CD4-positive, alpha-beta T cell (primary cell): ENCODE results near the gene UGT1A6. TPM values are rescaled to one million over a fixed set of nuclear protein-coding genes. Genes with fewer than 3 reads are reported as not detected.

Experiments
- ATAC-seq: fragments of 200-7000 bp; cut with Tn5 transposase; one replicate; pipeline ENCODE4 v1.10.0; 2022; ENCODE audit warnings: mild to moderate bottlenecking; ENCODE audit not compliant: poor library complexity
- CTCF ChIA-PET: fragments of 350-600 bp; sonication (Branson Sonifier 250); formaldehyde crosslinking; loops from one replicate; lab custom pipeline; 2021; ENCODE audit warnings: antibody characterized with exemption, inconsistent platforms; lab: Charles Lee
- POLR2A ChIA-PET: fragments of 350-600 bp; sonication (Branson Sonifier 250); formaldehyde crosslinking; loops from one replicate; lab custom pipeline; 2021; ENCODE audit warnings: antibody characterized with exemption, inconsistent platforms; lab: Charles Lee
- DNase-seq, 14 experiments: peaks; one replicate each; pipeline ENCODE4 v3.0.0-alpha.2; 2013 to 2020; ENCODE audit warnings: mixed read lengths in 2 of 14
- H3K27ac ChIP-seq, 2 donors: one replicate each; pipeline versions ENCODE4 v1.5.1 to v1.7.0; 2013; ENCODE audit warnings: low read length in 2 of 2, low read depth in 1 of 2, mild to moderate bottlenecking in 1 of 2
- H3K27me3 ChIP-seq, 2 experiments: 1 replicate in 1 of 2; 2 replicates in 1 of 2; pipeline versions ENCODE4 v1.6.1 to v1.7.0; 2013; ENCODE audit warnings: low read length in 2 of 2, control low read depth in 1 of 2, mild to moderate bottlenecking in 1 of 2, moderate library complexity in 1 of 2; ENCODE audit not compliant: insufficient read depth in 2 of 2, control insufficient read depth in 1 of 2
- H3K36me3 ChIP-seq: one replicate; pipeline ENCODE4 v1.6.1; 2013; ENCODE audit warnings: low read length, control low read depth; ENCODE audit not compliant: insufficient read depth
- H3K4me1 ChIP-seq: one replicate; pipeline ENCODE4 v1.6.1; 2013; ENCODE audit warnings: low read length, control low read depth; ENCODE audit not compliant: insufficient read depth
- H3K4me3 ChIP-seq: one replicate; pipeline ENCODE4 v1.5.1; 2013; ENCODE audit warnings: mild to moderate bottlenecking, low read length, moderate library complexity
- H3K9me3 ChIP-seq, 2 experiments: 1 replicate in 1 of 2; 2 replicates in 1 of 2; pipeline versions ENCODE4 v1.6.1 to v1.7.0; 2013; ENCODE audit warnings: low read length in 2 of 2, mild to moderate bottlenecking in 2 of 2, control low read depth in 1 of 2, moderate library complexity in 1 of 2; ENCODE audit not compliant: control insufficient read depth in 1 of 2, insufficient read depth in 1 of 2
- H3K27ac Mint-ChIP-seq: one replicate; pipeline ENCODE4 v1.8.0; 2020; ENCODE audit warnings: mixed read lengths
- H3K27me3 Mint-ChIP-seq: one replicate; pipeline ENCODE4 v1.8.0; 2021; ENCODE audit warnings: mixed read lengths
- H3K36me3 Mint-ChIP-seq: one replicate; pipeline ENCODE4 v1.8.0; 2021; ENCODE audit warnings: low read depth, mixed read lengths
- H3K4me1 Mint-ChIP-seq: one replicate; pipeline ENCODE4 v1.8.0; 2021; ENCODE audit warnings: low read depth, mixed read lengths
- H3K4me3 Mint-ChIP-seq: one replicate; pipeline ENCODE4 v1.8.0; 2020; ENCODE audit warnings: mild to moderate bottlenecking, mixed read lengths
- H3K9me3 Mint-ChIP-seq: one replicate; pipeline ENCODE4 v1.8.0; 2020; ENCODE audit warnings: mixed read lengths
- intact Hi-C, 2 experiments: fragments of 100-400 bp; cut with DNase I in 1 of 2; cut with micrococcal nuclease in 1 of 2; formaldehyde crosslinking; loops; one replicate each; pipeline versions ENCODE4 v1.15.1 to v1.9.0; 2023 to 2025; cut with DNase I, micrococcal nuclease
- total RNA-seq, 174 experiments: library from RNA in 2 of 174; stranded (reverse) in 2 of 174; gene quantifications; one replicate each; pipeline ENCODE4 v1.2.3 and lab custom pipeline; 2021 to 2026
- TF ChIP-seq, protein P1 (sequence below): fragments of 200-600 bp; IDR thresholded peaks from one replicate; pipeline ENCODE4 v1.8.0; 2022; ENCODE audit warnings: antibody characterized with exemption, mild to moderate bottlenecking

Gene UGT1A6
- total RNA-seq, 2 experiments from 2014 or later = not detected

DNA sequence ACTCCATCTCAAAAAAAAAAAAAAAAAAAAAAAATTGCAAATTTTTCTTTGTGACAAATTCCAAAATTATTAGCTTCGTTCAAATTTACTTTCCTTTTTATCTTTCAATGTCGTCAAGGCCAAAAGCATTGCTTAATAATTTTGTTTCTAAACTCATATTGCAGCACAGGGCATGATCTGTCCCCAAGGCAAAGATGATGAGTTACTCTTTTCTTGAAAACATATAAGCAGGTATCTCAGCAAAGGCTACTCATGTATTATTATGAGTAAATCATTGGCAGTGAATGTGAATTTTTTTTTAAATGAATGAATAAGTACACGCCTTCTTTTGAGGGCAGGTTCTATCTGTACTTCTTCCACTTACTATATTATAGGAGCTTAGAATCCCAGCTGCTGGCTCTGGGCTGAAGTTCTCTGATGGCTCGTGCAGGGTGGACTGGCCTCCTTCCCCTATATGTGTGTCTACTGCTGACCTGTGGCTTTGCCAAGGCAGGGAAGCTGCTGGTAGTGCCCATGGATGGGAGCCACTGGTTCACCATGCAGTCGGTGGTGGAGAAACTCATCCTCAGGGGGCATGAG, 11.1 kb upstream of the UGT1A6 start, which contains the start of gene UGT1A7:
Gene UGT1A7, plus strand, starts transcription at position 381 of the 579 bp plus-strand sequence. Its CDS starts 37 bp downstream, at position 418.
- H3K27me3 Mint-ChIP-seq = peaks cover 31% of the 10 kb centered on the region
- H3K4me1 Mint-ChIP-seq = no peaks in the 10 kb centered on the region
- Histone ChIP-seq H3K36me3 (no peaks in the 10 kb centered on the region), H3K4me3 (no peak within 1 kb of the TSS), H3K27ac (no peak within 1 kb of the TSS), H3K27me3 (peaks cover 0 to 2% of the 10 kb centered on the region in 2 experiments), H3K4me1 (no peaks in the 10 kb centered on the region), H3K9me3 (no peaks in the 10 kb centered on the region)
- CTCF ChIA-PET = no interaction called here
- POLR2A ChIA-PET = no interaction called here
- H3K36me3 Mint-ChIP-seq = no peaks in the 10 kb centered on the region
- H3K27ac Mint-ChIP-seq = no peak within 1 kb of the TSS
- DNase-seq = no peak
- no peaks in the 10 kb centered on the region for H3K9me3 Mint-ChIP-seq
- ATAC-seq = no peak
- intact Hi-C loops = no loop called here
- TF ChIP-seq, protein P1, sequence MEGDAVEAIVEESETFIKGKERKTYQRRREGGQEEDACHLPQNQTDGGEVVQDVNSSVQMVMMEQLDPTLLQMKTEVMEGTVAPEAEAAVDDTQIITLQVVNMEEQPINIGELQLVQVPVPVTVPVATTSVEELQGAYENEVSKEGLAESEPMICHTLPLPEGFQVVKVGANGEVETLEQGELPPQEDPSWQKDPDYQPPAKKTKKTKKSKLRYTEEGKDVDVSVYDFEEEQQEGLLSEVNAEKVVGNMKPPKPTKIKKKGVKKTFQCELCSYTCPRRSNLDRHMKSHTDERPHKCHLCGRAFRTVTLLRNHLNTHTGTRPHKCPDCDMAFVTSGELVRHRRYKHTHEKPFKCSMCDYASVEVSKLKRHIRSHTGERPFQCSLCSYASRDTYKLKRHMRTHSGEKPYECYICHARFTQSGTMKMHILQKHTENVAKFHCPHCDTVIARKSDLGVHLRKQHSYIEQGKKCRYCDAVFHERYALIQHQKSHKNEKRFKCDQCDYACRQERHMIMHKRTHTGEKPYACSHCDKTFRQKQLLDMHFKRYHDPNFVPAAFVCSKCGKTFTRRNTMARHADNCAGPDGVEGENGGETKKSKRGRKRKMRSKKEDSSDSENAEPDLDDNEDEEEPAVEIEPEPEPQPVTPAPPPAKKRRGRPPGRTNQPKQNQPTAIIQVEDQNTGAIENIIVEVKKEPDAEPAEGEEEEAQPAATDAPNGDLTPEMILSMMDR = no peak
- H3K4me3 Mint-ChIP-seq = no peak within 1 kb of the TSS

DNA sequence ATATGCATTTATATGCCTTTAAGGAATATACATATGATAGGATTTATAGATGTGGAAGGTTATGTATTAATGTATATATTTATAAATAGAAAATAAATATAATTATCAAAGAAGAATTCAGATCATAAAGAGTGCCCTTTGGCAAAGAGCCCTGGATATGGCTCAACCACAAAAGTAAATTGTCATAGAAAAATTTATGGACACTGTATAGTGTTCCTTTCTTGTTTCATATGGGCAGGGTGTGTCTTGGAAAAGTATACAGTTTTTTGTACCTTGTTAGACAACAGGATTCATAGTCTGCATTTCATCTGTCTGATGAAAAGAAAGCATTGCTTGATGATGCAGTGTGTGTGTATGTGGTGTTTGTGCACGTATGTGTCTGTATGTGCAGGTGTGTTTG, 8.1 kb upstream of the UGT1A6 start:
- CTCF ChIA-PET = no interaction called here
- H3K4me3 Mint-ChIP-seq = no peak overlapping the region
- ATAC-seq (no peak), DNase-seq (no peak)
- peaks cover 15% of the 10 kb centered on the region for H3K27me3 Mint-ChIP-seq
- Histone ChIP-seq H3K4me3 (no peak overlapping the region), H3K36me3 (no peaks in the 10 kb centered on the region), H3K27me3 (peaks cover 0 to 7% of the 10 kb centered on the region in 2 experiments), H3K9me3 (no peaks in the 10 kb centered on the region), H3K27ac (no peak overlapping the region), H3K4me1 (no peaks in the 10 kb centered on the region)
- no peaks in the 10 kb centered on the region for H3K9me3 Mint-ChIP-seq
- no peaks in the 10 kb centered on the region for H3K4me1 Mint-ChIP-seq
- POLR2A ChIA-PET = no interaction called here
- no peaks in the 10 kb centered on the region for H3K36me3 Mint-ChIP-seq
- intact Hi-C loops = no loop called here
- H3K27ac Mint-ChIP-seq = no peak overlapping the region
- TF ChIP-seq, protein P1 = no peak

- Mint-ChIP-seq H3K9me3 (no peaks in the 10 kb centered on the region), H3K4me3 (no peak overlapping the region), H3K4me1 (no peaks in the 10 kb centered on the region), H3K27ac (no peak overlapping the region), H3K27me3 (peaks cover 11% of the 10 kb centered on the region), H3K36me3 (no peaks in the 10 kb centered on the region)
- intact Hi-C loops = no loop called here
- H3K27me3 ChIP-seq = peaks cover under 1 to 7% of the 10 kb centered on the region in 2 experiments
- TF ChIP-seq, protein P1 = no peak
- ChIA-PET CTCF (no interaction called here), POLR2A (no interaction called here)
- H3K36me3 ChIP-seq = no peaks in the 10 kb centered on the region
- H3K4me3 ChIP-seq = no peak overlapping the region
- no peaks in the 10 kb centered on the region for H3K4me1 ChIP-seq
- peaks cover 0 to 4% of the 10 kb centered on the region in 2 experiments for H3K9me3 ChIP-seq
- no peak overlapping the region for H3K27ac ChIP-seq
- DNase-seq (no peak), ATAC-seq (no peak)
Observed at GRCh38 chr2:233686928-233687327, 5.8 kb upstream of the UGT1A6 start.
